D721Med (cell line): Measurements from ENCODE around the gene CSNK1G3.
"Not testable (repeated sequence)": the region's sequence is repeated elsewhere in the genome, so short reads cannot be mapped to it uniquely, and the experiment has no call there.

ENCODE experiments used
- DNase-seq: peaks from one replicate; pipeline ENCODE4 v3.0.0; 2011; ENCODE audit warnings: low spot score; ENCODE audit not compliant: insufficient read length
- FAIRE-seq: peaks from 2 replicates; lab custom pipeline; 2011; peaks lifted over from hg19 to GRCh38; lab: Jason Lieb, UNC
- TF ChIP-seq, protein P1 (sequence below): IDR thresholded peaks from 2 replicates; pipeline ENCODE4 v1.5.1; 2012; ENCODE audit warnings: mild to moderate bottlenecking, control low read depth; ENCODE audit not compliant: insufficient read depth; ENCODE audit errors: missing control alignments

The CSNK1G3 gene

GRCh38 chr5:123610209-123610608, 98.2 kb downstream of the CSNK1G3 start:
- TF ChIP-seq, protein P1, sequence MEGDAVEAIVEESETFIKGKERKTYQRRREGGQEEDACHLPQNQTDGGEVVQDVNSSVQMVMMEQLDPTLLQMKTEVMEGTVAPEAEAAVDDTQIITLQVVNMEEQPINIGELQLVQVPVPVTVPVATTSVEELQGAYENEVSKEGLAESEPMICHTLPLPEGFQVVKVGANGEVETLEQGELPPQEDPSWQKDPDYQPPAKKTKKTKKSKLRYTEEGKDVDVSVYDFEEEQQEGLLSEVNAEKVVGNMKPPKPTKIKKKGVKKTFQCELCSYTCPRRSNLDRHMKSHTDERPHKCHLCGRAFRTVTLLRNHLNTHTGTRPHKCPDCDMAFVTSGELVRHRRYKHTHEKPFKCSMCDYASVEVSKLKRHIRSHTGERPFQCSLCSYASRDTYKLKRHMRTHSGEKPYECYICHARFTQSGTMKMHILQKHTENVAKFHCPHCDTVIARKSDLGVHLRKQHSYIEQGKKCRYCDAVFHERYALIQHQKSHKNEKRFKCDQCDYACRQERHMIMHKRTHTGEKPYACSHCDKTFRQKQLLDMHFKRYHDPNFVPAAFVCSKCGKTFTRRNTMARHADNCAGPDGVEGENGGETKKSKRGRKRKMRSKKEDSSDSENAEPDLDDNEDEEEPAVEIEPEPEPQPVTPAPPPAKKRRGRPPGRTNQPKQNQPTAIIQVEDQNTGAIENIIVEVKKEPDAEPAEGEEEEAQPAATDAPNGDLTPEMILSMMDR = no peak
- FAIRE-seq (no peak), DNase-seq (no peak)

DNA sequence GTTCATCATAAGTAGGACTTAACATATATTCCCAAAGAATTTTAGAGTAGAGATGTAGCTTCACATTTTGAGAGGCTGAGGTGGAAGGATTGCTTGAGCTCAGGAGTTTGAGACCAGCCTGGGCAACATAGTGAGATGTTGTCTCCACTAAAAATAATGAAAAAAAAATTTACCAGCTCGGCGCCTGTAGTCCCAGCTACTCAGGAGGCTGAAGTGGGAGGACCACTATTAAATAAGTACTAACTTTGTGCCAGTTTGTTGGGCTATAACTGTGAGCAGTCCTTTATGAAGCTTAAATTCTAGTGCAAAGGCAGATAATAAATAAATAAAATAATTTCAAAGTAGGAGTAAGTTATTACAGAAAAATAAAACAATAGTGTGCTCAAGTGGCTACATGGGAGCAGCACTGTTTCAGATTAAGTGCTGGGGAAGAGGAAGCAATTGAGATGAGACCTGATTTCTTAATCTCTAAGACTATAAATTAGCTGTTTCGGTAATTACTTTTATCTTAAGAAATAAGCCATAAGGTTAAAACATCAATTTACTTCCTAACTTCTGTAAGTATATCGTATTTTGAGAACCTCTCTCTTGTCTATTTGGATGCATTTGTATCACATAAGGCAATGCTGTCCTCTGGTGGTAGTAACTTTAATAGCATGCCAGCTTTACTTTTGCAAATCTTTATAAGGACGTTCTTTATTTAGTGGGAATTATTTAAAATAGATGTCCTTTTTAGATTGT, 98.9 kb downstream of the CSNK1G3 start:
- DNase-seq = no peak
- FAIRE-seq = peak; percentile 55
- TF ChIP-seq, protein P1 = peak; percentile 96

DNA sequence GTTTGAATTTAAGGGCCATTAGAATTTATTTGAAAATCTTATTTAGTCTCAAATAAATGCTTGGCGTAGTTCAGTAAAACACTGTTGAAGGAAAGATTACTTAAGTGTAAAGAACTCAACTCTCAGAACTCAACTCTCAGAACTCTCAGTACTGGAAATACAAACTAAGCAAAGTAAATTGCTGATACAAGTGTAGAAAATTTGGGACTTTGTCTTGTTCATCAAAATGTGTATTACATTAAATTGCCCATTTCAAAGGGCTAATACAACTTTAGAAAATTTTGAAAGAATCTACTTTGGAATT, 99.4 kb downstream of the CSNK1G3 start:
- no peak for FAIRE-seq
- TF ChIP-seq, protein P1 = no peak
- no peak for DNase-seq

DNA sequence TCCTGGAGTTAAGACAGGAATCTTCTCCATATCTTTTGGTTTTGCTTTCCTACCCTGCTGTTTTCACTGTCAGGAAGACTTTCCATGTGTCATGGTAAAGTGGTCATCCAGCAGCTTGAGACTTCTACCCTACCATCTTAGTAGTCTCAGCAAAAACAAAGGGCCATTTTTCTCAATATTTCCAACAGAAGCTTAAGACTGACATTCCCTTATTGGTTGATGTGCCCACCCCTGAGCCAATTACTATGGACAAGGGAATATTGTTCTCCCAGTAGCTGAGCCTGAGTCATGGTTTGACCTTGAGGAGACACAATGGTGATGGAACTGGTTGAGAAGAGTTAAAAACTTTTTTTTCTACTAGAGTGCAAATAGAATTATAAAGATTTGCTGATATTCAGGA, 105.6 kb downstream of the CSNK1G3 start:
- TF ChIP-seq, protein P1 = no peak
- DNase-seq = no peak
- no peak for FAIRE-seq

- TF ChIP-seq, protein P1 = no peak
- no peak for DNase-seq
- no peak for FAIRE-seq
Measured at GRCh38 chr5:123626051-123626450, 114.1 kb downstream of the CSNK1G3 start.

GRCh38 chr5:123628860-123629544, 117.0 kb downstream of the CSNK1G3 start:
- TF ChIP-seq, protein P1 = no peak
- no peak for DNase-seq
- FAIRE-seq = no peak

- FAIRE-seq (no peak), DNase-seq (no peak)
- TF ChIP-seq, protein P1 = no peak
Measured at GRCh38 chr5:123636006-123636405, 124.0 kb downstream of the CSNK1G3 start.

GRCh38 chr5:123637028-123637427, 125.1 kb downstream of the CSNK1G3 start:
- not testable (repeated sequence) for FAIRE-seq, DNase-seq
